ENCODE results near the gene DRAXIN. TPM values are rescaled to one million over a fixed set of nuclear protein-coding genes. Genes with fewer than 3 reads are reported as not detected.

The DRAXIN gene
- polyA plus RNA-seq, 1 donor = 0.37 TPM

- DNase-seq (ENCODE audit: low read depth) = no peak
These were observed 69.8 kb downstream of the DRAXIN start for GRCh38 chr1:11761285-11761684.

DNA sequence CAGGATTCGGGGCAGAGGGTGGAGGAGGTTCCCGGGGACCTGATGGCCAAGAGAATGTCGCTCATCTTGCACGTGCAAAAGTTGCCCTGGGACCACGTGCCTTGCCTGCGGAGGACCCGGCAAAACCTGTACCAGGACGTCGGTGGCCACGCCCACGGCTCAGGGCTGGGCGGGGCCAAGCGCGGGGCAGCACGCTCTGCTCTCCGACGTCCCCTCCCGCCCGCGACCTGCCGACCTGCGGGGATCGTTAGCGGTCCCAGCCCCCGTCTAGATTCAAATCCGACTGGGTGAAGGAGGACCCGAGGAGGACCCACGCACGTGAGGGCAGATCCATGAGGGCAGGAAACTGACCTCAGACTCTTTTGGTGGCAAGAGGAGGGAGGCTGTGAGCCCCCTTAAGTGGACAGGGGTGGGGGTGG is 70.5 kb downstream of the DRAXIN start, which contains the start of gene C1orf167:
Gene C1orf167 (plus strand): TSS at position 206 of the 419 bp plus-strand sequence. CDS start 2,208 bp downstream, outside the sequence.
- no peak for DNase-seq (ENCODE audit: low read depth)

DNA sequence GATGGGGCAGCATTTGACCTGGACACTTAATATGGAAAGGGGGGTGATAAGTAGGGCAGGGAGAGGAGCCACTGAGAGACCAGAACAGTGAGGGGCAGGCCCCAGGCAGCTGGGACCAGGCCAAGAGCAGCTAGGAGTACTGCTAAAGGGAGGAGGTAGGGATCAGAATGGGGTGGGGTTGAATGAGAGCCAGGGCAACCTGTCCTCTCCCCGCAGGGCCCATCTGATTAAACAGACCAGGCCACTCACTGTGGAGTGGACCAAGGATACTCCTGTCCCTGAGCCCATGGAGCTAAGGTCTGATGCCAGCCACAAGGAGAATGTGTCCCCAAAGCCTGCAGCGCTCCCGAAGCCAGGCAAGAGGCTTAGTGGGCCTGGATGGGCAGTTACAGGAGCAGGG is 72.6 kb downstream of the DRAXIN start:
- no peak for DNase-seq (ENCODE audit: low read depth)

- no peak for DNase-seq (ENCODE audit: low read depth)
These were observed 73.0 kb downstream of the DRAXIN start for GRCh38 chr1:11764519-11764918.

DNA sequence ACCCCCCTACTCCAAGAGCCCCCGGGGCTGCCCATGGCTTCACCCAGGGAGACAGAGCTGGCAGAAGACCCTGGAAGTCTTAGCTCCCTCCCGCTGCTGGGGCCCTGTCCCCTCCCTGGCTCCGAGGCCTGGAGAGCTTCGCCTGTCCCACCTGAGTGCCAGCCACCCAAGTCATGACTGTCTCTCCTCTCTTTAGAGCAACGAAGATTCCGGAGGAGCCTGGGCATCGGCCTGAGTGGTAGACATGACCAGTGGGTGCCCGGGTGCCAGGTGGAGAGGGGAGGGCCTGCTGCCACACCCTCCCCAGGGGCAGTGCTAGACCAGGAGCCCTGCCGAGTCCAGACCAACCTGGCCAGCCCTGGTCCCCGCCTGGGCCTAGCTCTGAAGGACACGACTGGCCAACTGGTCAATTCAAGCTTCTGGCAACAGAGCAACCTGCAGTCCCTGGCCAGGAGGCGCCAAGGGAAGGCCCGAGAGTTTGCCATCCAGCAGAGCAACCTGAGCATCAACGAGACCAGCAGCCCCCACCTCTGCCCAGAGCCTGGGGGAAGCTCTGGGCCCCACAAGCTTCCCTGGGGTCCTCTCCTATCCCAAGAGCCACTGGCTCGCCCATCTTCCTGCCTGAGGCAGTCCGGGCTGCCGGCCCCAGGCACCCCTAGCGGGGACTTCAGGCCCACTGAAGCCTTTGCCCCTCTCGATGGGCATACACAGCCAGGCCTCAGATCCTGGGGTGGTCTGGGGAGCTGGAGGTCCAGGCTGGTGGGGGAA is 74.3 kb downstream of the DRAXIN start:
- DNase-seq (ENCODE audit: low read depth) = no peak

DNA sequence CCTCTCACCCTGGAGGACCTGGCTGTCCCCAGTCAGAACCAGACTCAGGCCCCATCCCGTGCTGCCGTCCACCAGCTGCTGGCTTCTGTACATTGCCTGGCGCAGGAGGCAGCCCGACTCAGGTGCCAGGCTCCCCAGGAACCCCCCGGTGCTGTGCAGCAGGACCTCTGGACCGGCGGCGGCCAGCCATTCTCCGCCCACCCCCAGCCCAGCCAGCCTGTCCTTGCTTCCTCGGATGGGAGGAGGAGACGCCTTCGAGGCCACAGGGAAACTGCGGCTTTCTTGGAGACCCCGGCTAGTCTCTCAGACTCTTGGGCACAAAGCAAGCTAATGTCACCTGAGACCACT is 74.9 kb downstream of the DRAXIN start:
- no peak for DNase-seq (ENCODE audit: low read depth)

DNA sequence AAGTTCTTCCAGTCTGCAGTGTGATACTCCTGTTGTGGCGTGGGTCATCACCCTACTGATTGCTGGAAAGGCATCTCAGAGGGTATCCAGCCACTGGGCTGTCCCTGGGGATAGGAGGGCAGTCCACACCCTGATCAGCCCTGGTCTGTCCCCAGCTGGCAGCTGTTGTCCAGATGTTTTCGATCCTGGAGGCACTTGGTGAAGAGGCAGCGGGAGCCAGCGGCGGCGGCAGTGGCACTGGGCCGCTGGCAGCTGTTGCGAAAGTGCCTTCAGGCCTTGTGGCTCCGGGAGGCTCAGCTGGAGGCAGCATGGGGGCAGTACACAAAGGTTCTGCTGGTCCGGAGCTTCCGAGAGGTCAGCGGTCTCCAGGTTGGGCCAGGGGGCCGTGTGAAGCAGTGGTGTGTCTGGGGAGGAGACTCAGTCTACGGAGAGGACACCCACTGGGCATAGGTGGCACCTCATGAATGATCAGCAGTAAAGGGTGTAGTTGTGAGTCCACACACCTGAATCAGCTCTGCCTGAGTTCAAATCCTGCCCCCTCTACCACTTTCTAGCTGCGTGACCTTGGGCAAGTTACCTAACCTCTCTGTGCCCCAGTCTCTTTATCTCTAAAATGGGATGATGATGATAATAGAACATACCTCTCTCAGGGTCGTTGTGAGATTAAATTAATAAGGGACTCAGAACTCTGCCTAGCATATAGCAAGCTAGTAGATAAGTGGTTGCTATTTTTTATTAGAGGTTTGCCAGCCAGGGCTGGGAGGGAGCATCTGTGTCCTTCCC is 76.6 kb downstream of the DRAXIN start:
- no peak for DNase-seq (ENCODE audit: low read depth)

- no peak for DNase-seq (ENCODE audit: low read depth)
These were observed 77.3 kb downstream of the DRAXIN start for GRCh38 chr1:11768821-11769220.

- no peak for DNase-seq (ENCODE audit: low read depth)
These were observed 77.8 kb downstream of the DRAXIN start for GRCh38 chr1:11769274-11769673.

- DNase-seq (ENCODE audit: low read depth) = no peak
These were observed 78.5 kb downstream of the DRAXIN start for GRCh38 chr1:11770011-11770410.

DNA sequence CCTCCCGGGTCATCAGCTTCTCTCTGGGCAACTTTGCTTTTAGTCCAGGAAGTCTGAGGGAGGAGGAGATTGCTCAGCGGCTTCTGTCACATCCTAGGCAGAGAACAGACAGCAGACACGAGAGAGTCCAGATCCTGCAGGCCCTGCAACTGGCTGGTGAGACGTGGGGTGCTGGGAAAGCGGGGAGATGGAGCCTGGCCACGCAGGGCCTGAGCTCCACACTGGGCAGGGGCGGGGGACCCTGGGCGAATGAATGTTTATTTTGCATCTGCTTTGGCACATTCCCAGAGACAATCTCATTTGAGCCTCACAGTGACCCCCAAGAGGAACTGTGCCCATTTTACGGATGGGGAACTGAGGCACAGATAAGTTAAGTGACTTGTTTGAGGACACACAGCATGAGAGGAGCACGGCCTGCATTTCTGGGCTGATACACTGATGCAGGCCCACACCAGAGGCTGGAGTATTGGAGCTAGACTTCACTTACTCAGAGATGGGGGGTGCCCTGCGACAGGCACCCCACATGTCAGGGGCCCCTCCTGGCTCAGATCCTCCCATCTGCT is 80.1 kb downstream of the DRAXIN start:
- no peak for DNase-seq (ENCODE audit: low read depth)

DNA sequence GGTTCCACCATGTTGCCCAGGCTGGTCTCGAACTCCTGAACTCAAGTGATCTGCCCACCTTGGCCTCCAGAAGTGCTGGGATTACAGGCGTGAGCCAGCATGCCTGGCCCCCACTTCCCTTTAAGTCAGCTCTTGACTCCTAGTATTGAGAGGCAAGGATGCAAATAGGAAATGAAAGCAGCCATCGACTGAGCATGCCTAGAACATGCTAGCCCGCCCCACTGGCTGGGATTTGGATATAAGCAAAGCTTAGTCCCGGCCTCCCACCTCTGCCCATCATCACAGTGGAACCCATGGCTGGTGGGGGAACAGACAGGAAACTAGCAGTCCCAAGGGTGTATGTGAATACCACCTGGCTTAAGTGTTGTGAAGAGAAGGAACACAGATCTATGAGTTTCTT is 80.9 kb downstream of the DRAXIN start:
- DNase-seq (ENCODE audit: low read depth) = no peak

DNA sequence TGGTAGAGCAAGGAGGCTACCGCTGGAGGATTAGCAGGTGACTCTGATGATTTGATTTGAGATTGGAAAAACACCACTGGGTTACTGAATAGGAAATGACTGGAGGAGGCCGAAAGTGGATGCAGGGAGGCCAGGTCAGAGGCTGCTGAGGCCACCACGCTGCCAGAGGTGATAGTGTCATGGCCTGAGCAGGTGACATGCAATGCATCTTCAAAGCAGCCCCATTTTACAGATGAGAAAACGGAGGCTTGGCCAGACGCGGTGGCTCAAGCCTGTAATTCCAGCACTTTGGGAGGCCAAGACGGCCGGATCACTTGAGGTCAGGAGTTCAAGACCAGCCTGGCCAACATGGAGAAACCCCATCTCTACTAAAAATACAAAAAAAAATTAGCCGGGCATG is 83.2 kb downstream of the DRAXIN start:
- DNase-seq (ENCODE audit: low read depth) = no peak

Other genes starting within 250 kb of the DRAXIN start
- 0.32 TPM for gene DISP3, start 212.6 kb upstream of the DRAXIN start, polyA plus RNA-seq (ENCODE audit: insufficient read length)
- 0.32 TPM for gene FBXO2, start 37.3 kb upstream of the DRAXIN start, polyA plus RNA-seq (ENCODE audit: insufficient read length)
- gene FBXO44, start 36.8 kb upstream of the DRAXIN start, polyA plus RNA-seq (ENCODE audit: insufficient read length) = 4.9 TPM
- 2.9 TPM for gene FBXO6, start 27.5 kb upstream of the DRAXIN start, polyA plus RNA-seq (ENCODE audit: insufficient read length)
- gene MAD2L2, start 10.6 kb upstream of the DRAXIN start, polyA plus RNA-seq (ENCODE audit: insufficient read length) = 27.2 TPM
- gene AGTRAP, start 44.4 kb downstream of the DRAXIN start, polyA plus RNA-seq (ENCODE audit: insufficient read length) = 18.2 TPM
- gene C1orf167, start 70.5 kb downstream of the DRAXIN start, polyA plus RNA-seq (ENCODE audit: insufficient read length) = 12.1 TPM
- 38.7 TPM for gene MTHFR, start 114.3 kb downstream of the DRAXIN start, polyA plus RNA-seq (ENCODE audit: insufficient read length)
- 13.0 TPM for gene CLCN6, start 114.5 kb downstream of the DRAXIN start, polyA plus RNA-seq (ENCODE audit: insufficient read length)
- 2.1 TPM for gene NPPA, start 156.1 kb downstream of the DRAXIN start, polyA plus RNA-seq (ENCODE audit: insufficient read length)
- gene NPPB, start 167.2 kb downstream of the DRAXIN start, polyA plus RNA-seq (ENCODE audit: insufficient read length) = not detected
- 32.5 TPM for gene KIAA2013, start 234.7 kb downstream of the DRAXIN start, polyA plus RNA-seq (ENCODE audit: insufficient read length)
- 146 TPM for gene PLOD1, start 243.0 kb downstream of the DRAXIN start, polyA plus RNA-seq (ENCODE audit: insufficient read length)